Left renal pelvis (tissue), 4 donors: ENCODE measurements around the gene ARF1. TPM values are rescaled to one million over a fixed set of nuclear protein-coding genes. Genes with fewer than 3 reads are reported as not detected.
A peak's percentile ranks its signal among the peaks of the same experiment; 100 is the strongest.

Experiments
- DNase-seq, 4 donors: peaks; one replicate each; pipeline ENCODE4 v3.0.0-alpha.2; 2013; ENCODE audit warnings: low read depth in 4 of 4, low spot score in 3 of 4
- polyA plus RNA-seq, 4 donors: library from polyadenylated mRNA; unstranded; fragments of 120-200 nt; gene quantifications; one replicate each; pipeline ENCODE4 v1.2.1, GENCODE V29; 2013; ENCODE audit not compliant: insufficient read length in 4 of 4

Gene ARF1
- polyA plus RNA-seq, 4 donors = 322 to 353 (median 340) TPM

DNA sequence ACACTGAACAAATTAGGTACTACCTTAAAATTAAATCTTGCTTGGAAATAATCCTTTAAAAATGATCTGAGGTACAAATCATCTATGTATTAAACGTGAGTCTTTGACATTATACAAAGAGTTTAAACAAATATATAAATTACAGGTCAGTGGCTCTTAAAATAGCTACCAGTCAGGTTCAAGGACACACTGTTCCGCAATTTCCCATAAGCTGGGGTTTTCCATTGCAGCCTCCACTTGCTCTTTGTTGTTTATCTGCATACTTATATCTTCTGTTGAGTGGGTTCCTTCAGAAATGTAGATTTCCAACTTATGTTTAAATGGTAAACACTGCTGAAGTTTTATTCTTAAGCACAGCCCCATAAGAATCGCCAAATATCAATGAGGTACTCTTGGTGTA is 32.3 kb downstream of the ARF1 start:
- no peak for DNase-seq

DNA sequence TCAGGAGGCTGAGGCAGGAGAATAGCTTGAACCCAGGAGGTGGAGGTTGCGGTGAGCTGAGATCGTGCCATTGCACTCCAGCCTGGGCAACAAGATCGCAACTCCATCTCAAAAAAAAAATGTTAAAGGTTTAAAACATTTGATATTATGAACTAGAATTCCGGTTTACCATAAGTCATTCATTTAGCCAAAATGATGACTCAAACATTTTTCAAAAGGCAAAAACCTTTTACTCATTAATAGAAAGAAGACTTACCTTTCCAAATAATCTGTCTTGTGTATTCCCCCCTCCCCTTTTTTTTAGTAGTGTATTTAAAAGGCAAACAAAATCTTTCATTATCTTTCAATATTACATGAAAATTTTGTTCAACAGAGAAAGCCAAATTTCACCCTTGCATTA is 34.8 kb downstream of the ARF1 start:
- no peak for DNase-seq

DNA sequence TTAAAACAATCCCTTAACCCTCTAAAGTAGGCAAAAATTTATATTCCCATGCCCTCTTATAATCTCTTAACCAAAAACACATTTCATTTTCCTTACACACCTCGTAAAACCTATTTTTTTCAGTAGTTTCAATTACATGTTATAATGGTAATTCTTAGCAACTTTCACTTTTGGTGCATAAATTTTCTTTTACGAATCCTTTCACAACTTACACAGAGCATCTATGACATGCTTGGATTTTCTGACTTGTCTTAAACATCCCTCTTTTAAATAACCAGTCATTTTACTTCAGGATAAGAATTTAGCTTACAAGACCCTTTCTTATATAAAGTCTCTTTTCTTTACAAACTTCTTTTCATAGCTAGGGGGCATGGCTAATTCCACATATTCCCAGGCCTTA is 35.5 kb downstream of the ARF1 start:
- no peak for DNase-seq

DNA sequence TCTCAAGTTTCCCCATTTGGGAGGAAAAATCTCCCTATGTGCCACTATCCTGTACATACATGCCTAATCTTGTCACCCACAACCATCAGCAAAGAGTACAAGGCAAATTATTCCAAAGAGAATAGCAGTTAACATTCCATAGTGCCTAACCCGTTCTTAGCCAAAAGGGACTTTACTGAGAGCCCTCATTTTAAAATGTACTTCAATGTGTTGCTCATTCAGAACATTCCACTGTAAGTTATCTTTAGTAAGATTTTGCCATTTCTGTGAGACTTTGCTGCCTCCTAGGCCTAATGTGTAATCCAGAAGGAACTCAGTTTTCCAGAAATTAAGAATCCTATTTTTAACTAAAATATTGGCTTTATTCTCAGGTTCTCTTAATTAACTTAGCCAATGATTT is 37.8 kb downstream of the ARF1 start:
- DNase-seq = no peak

DNA sequence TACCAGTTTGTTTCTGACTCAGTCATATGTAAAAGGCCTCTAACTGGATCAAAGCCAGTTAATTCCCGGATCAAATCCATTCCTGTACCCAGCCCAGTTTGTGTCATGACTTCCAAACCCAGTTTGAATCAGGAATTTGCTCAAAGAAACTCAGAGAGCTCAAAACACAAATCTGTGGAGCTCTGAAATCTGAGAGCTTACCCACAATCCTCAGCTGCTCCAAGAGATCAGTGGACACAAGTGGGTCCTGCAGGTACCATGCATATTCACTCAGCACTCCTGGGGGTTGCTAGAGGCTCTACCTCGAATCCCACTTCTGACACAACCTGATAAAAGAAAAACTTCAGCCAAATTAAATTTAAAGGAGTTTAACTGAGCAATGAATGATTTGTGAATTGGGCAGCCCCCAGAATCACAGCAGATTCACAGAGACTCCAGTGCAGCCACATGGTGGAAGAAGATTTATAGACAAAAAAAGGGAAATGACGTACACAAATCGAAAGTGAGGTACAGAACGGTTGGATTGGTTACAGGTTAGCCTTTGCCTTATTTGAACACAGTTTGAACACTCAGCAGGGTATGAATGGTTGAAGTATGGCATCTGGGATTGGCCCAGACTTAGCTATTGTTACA is 38.5 kb downstream of the ARF1 start:
- no peak for DNase-seq

DNA sequence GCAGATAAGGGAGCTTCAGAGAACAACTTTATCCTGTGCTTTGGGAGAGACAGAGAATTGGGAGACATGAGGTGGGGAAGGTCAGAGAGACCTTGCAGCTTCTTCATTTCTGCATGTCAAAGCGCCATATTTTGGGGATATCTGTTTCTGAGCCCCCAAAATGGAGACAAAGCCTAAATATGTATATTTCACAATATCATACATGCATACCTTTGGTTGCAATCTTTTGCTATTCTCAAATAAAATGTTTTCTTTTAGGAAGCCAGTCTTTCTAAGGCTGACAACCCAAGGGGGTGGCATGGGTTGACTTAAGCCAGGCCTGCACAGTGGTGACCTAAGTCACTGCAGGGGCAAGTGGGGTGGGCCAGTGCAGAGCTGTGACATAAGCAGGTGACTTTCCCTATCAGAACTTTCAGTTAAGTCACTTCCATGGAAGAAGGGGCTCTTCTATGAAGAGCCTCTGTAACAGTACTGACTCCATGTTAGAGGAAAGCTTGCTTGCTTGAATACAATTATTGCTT is 40.5 kb downstream of the ARF1 start:
- DNase-seq = no peak

DNA sequence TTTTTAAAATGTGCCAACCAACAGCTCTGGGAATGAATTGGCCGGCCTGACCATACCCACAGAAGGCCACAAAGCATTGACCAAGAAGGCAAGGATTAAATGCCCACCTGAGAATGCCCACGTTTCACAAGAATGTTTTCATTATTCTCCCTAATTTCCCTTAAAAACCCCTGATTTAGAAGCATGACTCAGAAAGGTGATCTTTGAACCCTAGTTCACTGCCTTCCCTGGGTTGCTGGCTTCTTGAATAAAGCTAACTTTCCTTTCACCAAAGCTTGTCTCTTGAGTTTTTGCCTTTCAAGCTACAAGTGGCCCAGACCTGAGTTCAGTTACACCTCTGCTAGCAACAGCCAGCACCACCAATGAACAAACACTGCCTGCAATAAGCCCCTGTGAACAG is 41.0 kb downstream of the ARF1 start:
- no peak for DNase-seq

DNA sequence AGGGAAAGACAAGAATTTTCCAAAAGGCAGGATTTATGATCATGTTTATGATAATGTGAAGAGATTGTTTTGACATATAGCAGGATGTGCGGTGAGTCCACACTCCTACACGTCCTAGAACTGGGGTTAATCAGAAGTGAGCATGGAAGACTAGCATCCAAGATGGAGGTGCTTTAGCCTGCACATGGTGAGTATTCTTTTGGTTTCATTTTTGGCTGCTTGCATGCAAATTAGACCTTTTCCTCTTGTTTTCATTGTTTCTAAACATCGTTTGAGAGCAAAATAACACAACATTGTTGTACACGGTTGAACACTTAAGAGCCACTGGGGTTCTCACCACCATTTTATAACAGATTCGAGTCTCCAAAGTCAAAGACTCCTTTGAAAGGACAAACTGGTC is 42.7 kb downstream of the ARF1 start:
- DNase-seq = no peak

DNA sequence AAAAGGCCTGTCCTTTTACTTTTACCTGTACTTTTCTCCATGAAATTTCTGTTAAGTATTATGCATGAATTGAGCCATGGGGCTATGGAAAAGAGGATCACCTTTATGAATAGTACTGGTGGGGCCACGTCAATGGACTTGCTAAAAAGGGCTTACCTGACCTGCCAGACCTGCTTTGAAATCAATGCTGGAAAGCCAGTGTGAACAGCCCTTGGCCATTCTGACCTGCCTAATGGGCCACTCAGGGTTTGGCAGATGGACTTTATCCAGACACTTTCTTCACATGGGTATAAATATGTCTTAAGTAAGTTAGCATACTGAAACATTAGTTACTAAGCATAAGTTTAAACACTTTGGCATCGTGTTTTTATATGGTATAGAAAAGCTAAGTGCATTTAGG is 49.3 kb downstream of the ARF1 start:
- DNase-seq = no peak

DNA sequence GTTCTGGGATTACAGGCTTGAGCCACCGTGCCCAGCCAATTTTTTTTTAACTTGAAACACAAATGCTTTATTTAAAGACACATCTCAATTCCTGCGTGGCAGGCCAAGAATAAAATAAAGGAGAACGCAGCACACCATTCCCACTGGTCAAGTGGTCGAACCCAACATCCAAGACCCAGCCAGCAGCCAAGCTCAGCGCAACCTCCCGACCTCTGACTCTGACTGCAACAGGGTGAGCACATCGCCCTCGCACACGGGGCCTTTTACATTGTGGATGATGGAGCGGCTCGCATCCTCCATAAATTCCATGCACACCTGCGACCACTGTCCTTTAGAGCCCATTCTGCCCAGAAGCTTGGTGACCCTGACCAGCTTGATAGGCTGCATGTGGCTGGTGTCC is 52.1 kb downstream of the ARF1 start:
- DNase-seq = no peak

DNA sequence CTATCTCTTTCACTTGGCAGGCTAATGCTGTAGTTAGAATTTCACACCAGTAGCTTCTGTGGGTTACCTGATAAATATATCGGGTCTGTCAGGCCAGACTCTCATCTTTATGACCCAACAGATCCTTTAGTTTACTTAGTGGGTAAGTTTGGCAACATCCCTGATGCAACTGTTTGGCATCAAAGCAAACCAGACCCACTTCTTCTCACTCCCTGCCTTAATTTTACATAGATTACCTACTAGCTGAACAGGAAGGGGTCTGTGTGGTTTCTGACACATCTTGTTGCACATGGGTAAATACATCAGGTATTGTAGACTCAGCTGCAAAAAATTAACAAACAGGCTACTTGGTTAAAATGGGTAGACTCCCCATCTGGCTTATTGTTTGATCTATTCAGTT is 54.4 kb downstream of the ARF1 start:
- no peak for DNase-seq

DNA sequence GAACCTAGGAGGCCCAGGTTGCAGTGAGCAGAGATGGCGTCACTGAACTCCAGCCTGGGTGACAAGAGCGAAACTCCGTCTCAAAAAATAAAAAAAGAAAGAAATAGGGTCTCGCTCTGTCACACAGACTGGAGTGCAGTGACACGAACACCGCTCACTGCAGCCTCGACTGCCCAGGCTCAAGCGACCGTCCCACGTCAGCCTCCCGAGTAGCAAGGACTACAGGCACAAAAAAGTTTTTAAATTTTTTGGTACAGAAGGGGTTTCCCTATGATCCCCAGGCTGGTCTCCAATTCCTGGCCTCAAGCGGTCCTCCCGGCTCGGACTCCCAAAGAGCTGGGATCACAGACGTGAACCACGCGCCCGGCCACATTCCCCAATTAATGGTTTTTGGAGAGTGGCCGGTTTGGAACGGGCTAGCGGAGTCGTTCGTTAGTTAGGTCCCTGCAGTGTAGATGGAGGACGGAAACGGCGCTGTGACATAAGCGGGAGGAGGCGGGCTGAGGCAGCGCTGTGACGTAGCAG is 57.0 kb downstream of the ARF1 start:
- no peak for DNase-seq

DNA sequence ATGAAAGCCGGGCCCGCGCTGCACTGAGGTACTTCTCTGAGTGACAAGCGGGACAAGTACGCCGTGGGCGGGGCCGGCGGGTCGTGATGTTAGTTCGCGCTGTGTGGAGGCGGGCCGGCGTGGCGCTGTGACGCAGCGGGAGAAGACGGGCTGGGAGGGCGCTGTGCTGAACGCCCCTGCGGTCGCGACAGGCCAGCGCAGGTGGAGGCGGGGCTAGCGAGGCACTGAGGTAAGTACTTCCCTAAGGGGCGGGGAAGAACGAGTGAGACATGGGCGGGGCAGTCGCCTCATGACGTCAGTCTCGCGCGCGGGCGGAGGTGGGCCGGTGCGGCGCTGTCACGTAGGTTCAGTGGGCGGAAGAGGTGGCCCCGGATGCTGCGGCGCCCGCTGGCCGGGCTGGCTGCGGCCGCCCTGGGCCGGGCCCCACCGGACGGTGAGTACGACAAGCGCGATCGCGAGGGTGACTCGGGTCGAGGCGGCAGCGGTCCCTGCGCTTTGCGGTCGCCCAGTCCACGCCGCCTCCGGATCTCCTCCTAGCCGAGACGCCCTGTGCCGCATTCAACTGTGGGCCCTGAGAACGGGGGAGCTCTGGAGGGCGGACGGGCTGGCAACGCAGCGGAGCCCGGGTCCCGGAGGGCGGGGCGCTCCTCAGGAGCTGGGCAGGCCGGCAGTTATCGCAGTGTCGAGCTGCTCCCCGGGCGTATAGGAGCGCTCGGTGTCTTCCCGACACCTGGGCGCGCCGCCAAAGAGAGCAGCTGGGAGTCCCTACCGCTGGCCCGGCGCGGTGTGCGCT is 57.6 kb downstream of the ARF1 start, which contains the start of gene GUK1:
GUK1 (plus strand) TSS at position 349 of the 793 bp plus-strand sequence; CDS start at position 373, 24 bp downstream.
- DNase-seq = peak; percentile 92 to 95 (median 94)

DNA sequence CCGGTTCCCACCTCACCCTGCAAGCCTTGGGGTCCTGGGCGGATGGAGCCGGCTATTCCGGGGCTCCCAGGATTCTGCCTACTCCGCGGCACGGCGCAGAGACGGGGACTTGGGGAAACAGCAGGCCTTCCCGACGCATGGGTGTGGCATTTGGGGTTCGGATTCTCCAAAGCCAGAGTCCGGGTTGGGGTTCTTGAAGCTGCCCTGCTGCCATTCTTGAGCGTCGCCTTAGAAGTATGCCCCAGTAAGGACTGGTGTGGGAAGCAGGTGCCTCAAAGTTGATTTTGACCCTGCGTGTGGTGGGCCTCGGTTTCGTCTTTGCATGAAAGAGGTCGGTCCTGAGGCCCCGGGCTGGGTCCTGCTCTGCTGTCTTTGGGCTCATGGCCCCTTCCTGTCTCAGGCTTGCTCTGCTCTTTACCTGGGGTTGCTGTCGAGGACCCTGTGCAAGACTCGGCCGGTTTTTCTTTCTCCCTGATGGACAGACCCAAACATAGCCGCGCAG is 58.3 kb downstream of the ARF1 start:
- no peak for DNase-seq

DNA sequence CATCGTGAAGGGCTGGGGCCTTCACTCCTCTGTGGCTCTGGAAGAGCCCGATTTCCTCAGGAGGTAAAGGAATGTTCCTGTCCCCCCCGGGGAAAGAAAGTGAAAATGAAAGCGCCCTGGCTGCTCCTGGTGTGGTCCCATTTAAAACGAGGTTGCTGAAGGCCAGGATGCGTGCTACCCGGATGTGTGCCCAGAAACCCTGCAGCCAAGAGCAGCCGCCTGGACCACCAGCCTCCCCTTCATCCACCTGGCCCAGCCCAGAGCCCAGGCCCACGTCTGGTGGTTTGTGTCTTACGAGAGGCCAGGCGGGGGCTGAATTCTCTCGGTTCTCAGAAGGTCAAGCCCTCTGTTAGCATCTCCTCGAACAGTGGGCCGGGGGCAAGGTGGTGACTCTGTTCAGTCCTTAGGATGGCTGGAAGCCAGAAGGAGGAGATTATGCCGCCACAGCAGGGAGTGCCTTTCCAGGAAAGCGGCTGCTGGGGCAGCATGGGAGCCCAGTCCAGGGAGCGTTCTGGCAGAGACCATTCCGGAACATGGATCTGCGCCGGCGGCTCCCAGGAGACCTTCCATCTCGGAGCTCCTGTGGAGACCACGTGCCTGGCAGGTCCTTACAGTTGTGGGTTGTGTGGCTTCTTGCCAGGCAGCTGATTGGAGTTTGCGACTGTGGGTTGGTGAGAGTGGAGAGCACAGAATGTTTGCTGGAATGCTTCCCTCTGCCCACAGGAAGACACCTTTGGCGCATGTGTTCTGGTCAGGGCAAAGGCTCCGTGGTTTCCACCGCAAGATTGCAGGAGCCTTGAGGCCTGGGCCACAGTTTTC is 58.9 kb downstream of the ARF1 start:
- DNase-seq = no peak

DNA sequence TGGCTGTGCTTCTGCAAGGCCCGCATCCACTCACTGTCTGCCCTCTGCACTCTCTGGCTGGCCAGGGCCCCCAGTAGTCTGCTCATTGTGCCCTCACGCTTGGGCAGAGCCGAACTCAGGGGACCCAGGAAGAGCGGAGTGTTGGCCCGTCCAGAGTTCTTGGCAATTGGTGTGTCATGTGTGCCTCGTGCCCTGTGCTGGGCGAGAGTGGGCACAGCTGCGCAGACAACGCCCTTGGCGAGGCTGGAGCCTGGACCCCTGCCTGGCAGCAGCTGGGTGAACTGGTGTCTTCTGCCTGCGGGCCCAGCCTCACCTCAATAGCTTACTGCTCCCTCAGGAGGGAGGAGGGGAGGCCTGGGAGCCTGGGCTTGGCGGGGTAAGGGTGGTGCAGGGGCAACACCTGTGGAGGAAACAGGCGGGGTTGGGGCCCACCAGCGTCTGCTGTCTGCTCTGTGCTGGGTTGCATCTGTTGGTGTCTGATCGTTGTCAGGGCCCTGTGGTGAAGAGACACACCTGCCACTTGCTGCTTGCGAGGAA is 59.7 kb downstream of the ARF1 start:
- DNase-seq = no peak

DNA sequence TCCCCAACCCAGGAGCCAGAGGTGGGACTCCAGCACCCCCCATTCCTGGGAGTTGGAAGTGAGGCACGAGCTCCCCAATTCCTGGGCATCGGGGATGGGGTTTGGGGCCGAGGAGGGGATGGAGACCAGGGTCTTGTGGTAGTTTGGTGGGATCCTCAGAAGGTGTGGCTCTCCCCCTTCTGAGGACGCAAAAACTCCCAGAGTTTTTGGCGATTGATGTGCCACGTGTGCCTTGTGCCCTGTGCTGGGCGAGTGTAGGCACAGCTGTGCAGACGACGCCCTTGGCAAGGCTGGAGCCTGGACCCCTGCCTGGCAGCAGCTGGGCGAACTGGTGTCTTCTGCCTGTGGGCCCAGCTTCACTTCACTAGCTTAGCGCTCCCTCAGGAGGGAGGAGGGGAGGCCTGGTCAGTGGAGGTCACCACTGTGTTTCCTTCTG is 60.2 kb downstream of the ARF1 start:
- DNase-seq = no peak

DNA sequence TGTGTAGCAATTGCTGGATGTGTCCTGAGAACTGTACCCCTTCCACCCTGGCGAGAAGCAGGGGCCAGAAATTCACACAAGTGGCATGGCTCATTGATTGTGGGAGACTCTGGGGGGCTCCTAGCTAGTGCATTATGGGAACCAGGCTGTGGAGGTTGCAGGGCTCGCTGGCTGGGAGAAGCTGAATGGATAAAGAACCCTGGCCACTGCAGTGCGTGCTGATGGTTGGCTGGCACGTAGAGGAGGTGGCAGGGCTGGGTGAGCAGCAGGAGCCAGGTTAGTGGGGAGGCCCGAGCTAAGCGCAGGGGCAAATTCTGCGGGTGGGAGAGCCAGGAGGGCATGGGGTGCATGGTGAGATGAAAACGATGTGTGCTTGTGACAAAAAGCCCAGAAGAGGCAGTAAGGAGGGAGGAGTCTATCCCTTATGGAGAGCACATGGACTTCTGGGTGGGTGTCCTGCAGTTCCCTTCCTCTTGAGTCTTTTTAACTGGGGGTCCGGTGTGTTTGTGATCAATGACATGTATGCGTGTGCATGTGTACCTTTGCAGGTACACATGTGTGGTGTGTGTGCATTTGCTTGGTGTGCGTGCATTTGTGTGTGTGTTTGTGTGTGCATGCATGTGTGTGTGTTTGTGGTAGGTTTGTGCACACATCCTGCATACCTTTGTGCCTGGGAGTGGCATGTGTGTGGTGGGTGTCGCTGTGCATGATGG is 61.1 kb downstream of the ARF1 start:
- DNase-seq = no peak

DNA sequence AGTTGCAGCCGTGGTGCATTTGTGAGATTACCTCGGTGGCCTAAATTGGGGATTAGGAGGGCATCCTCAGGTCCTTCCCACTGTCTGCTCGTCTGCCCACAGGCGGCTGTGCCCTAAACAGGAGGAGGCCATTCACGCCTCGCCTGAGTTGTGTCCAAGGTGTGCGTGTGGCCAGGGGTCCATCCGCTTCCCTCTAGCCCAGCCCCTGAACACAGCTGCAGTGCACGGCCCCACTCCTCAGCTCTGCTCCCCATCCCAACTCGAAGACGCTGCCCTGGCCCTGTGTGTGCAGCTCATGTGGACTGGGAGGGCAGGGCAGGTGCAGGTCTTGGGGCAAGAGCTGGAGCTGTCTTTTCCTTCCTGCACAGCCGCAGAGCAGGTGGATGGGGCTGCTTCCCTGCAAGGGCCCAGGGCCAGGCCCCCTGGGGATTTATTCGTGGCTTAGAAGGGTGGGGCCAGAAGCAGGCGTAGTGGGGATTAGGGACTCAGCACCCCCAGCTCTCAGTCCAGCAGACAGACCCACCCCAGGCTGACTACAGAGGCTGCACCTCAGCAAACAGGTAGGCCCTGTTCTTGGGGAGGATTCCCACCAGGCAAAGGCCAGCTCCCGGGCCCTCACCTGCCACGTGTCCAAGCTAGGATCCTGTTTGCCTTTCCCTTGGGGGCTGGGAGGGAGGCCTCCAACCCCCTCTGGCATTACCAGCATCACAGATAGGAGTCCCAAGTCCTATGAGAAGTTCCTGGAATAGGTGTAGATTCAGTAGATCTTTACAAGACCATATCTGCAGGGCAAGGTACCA is 61.9 kb downstream of the ARF1 start:
- DNase-seq = no peak
